ENCODE data around the gene FOXN3. TPM values are rescaled to one million over a fixed set of nuclear protein-coding genes. Genes with fewer than 3 reads are reported as not detected.
A peak's percentile ranks its signal among the peaks of the same experiment; 100 is the strongest.

FOXN3 gene
- total RNA-seq, 1 experiment from 2014 or later = 125 TPM

DNA sequence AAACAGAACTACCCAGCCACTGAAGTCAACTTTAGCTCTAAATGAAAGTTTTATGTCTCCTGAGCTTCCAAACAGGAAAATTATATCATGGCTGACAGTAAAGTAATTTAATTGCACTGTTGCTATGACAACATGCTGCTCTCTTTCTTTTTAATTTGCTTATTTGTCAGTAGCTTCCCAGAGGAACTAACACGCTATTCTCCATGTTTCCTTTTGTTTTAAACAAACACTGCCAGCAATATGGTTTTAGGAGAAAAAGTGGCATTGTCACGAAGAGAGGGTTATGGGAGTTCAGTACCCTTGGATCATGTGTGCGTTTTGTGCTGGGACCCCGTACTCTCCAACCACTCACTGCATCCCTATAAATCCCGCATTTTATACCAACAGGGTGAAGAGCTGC is 1.9 kb downstream of the FOXN3 start:
- H3K27ac Mint-ChIP-seq = peak overlapping the region in 1 of 3 experiments; percentile 47; a peak in 2 of 7 replicates
- H2BK20ac ChIP-seq (ENCODE audit: low read depth, low read length, poor library complexity, severe bottlenecking) = no peak overlapping the region
- H3K79me2 ChIP-seq (ENCODE audit: insufficient read depth, low read length) = peaks cover 49% of the 10 kb centered on the region; the same call in 1 of the 2 replicates

More for the DNA sequence above, 1.9 kb downstream of the FOXN3 start:
- H3K56ac ChIP-seq (ENCODE audit: insufficient read length, low read depth, low read length) = no peak overlapping the region
- peak overlapping the region; percentile 77 for H3K4me2 ChIP-seq (ENCODE audit: insufficient read depth, insufficient read length, low read length)
- H3K79me1 ChIP-seq (ENCODE audit: insufficient read depth, low read depth, low read length, poor library complexity, severe bottlenecking) = peaks cover 14% of the 10 kb centered on the region
- no peak overlapping the region for H4K5ac ChIP-seq (ENCODE audit: insufficient read length, low read depth, low read length)
- H3K18ac ChIP-seq (ENCODE audit: insufficient read length, low read depth, low read length) = no peak overlapping the region
- H2BK12ac ChIP-seq (ENCODE audit: insufficient read length, low read depth, low read length) = no peak overlapping the region
- H4K20me1 ChIP-seq (ENCODE audit: control insufficient read depth, insufficient read depth, insufficient read length) = peaks cover 2% of the 10 kb centered on the region
- Mint-ChIP-seq H3K4me3 (peak overlapping the region; percentile 86 to 90), H3K9me3 (peaks cover 14 to 20% of the 10 kb centered on the region in 2 experiments; a peak in 4 of 5 replicates), H3K4me1 (peaks cover 38 to 48% of the 10 kb centered on the region in 2 experiments), H3K36me3 (ENCODE audit: insufficient read depth in 1 of 3, low read depth in 3 of 3) (peaks cover 47 to 52% (median 47%) of the 10 kb centered on the region in 3 experiments), H3K27me3 (ENCODE audit: low read depth) (no peaks in the 10 kb centered on the region)
- H3K23ac ChIP-seq (ENCODE audit: insufficient read length, low read depth, low read length) = no peak overlapping the region
- no peak overlapping the region for H3K9ac ChIP-seq (ENCODE audit: extremely low read depth, insufficient read length, low read length)
- H3K4me1 ChIP-seq (ENCODE audit: insufficient read depth, low read length) = peaks cover 15% of the 10 kb centered on the region; the same call in 1 of the 2 replicates
- no peak overlapping the region for H2BK15ac ChIP-seq (ENCODE audit: low read depth, low read length)
- no peak overlapping the region for H4K8ac ChIP-seq (replicated peaks; ENCODE audit: insufficient read length, low read depth, low read length)
- H4K91ac ChIP-seq (ENCODE audit: insufficient read length, low read depth, low read length) = no peak overlapping the region
- no CpG with 5 or more reads among the region's 5 CpGs for WGBS (ENCODE audit: extremely low coverage, insufficient read length, low lambda C conversion rate)
- no peak overlapping the region for H2BK120ac ChIP-seq (ENCODE audit: low read depth, low read length, poor library complexity, severe bottlenecking)
- DNase-seq = no peak
- H2AFZ ChIP-seq (ENCODE audit: low read length) = no peak overlapping the region
- no peaks in the 10 kb centered on the region for H3K9me3 ChIP-seq (ENCODE audit: control insufficient read depth, low read depth, low read length)
- TF ChIP-seq, protein P1, sequence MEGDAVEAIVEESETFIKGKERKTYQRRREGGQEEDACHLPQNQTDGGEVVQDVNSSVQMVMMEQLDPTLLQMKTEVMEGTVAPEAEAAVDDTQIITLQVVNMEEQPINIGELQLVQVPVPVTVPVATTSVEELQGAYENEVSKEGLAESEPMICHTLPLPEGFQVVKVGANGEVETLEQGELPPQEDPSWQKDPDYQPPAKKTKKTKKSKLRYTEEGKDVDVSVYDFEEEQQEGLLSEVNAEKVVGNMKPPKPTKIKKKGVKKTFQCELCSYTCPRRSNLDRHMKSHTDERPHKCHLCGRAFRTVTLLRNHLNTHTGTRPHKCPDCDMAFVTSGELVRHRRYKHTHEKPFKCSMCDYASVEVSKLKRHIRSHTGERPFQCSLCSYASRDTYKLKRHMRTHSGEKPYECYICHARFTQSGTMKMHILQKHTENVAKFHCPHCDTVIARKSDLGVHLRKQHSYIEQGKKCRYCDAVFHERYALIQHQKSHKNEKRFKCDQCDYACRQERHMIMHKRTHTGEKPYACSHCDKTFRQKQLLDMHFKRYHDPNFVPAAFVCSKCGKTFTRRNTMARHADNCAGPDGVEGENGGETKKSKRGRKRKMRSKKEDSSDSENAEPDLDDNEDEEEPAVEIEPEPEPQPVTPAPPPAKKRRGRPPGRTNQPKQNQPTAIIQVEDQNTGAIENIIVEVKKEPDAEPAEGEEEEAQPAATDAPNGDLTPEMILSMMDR (conservative IDR thresholded peaks at IDR 0.05) = no peak
- H3T11ph ChIP-seq (ENCODE audit: low read length) = no peak overlapping the region
- H3K14ac ChIP-seq (ENCODE audit: insufficient read depth, low read length) = no peak overlapping the region
- H2BK5ac ChIP-seq (ENCODE audit: insufficient read length, low read length) = no peak overlapping the region
- H3K27ac ChIP-seq (ENCODE audit: insufficient read length, low read depth, low read length) = no peak overlapping the region
- H3K4ac ChIP-seq (ENCODE audit: low read depth, low read length) = no peak overlapping the region
- H2AK5ac ChIP-seq (ENCODE audit: insufficient read length, low read length) = no peak overlapping the region
- H3K27me3 ChIP-seq (ENCODE audit: insufficient read depth, low read length) = no peaks in the 10 kb centered on the region
- peaks cover 16% of the 10 kb centered on the region for H3K23me2 ChIP-seq (ENCODE audit: insufficient read length, low read depth, low read length, poor library complexity, severe bottlenecking)
